Fibroblast of lung (primary cell): ENCODE measurements around the gene TCERG1L. TPM values are rescaled to one million over a fixed set of nuclear protein-coding genes. Genes with fewer than 3 reads are reported as not detected.

ENCODE experiments used
- DNase-seq, 2 donors: peaks; one replicate each; pipeline versions ENCODE4 v3.0.0 to v3.0.0-alpha.2; 2010; ENCODE audit warnings: low read depth in 2 of 2
- H2AFZ ChIP-seq: 2 replicates; pipeline ENCODE4 v1.5.1; 2012; ENCODE audit warnings: low read length, control low read depth, inconsistent platforms
- H3K27ac ChIP-seq: 2 replicates; pipeline ENCODE4 v1.5.1; 2011; ENCODE audit warnings: low read length, control low read depth; ENCODE audit not compliant: insufficient read depth
- H3K27me3 ChIP-seq: 2 replicates; pipeline ENCODE4 v1.5.1; 2011; ENCODE audit warnings: mild to moderate bottlenecking, low read length; ENCODE audit not compliant: control insufficient read depth, insufficient read depth
- H3K36me3 ChIP-seq: 2 replicates; pipeline ENCODE4 v1.5.1; 2011; ENCODE audit warnings: low read length; ENCODE audit not compliant: control insufficient read depth, insufficient read depth
- H3K4me1 ChIP-seq: 2 replicates; pipeline ENCODE4 v1.5.1; 2011; ENCODE audit warnings: low read length; ENCODE audit not compliant: control insufficient read depth, insufficient read depth; ENCODE audit errors: extremely low read depth
- H3K4me2 ChIP-seq: 2 replicates; pipeline ENCODE4 v1.5.1; 2011; ENCODE audit warnings: low read length, control low read depth; ENCODE audit not compliant: insufficient read depth; ENCODE audit errors: extremely low read depth
- H3K4me3 ChIP-seq, 4 experiments: fragments of 200-600 bp in 1 of 4; sonication (generic) in 1 of 4; replicated peaks in 1 of 4; 2 replicates each; pipeline ENCODE4 v1.5.1; 2011 to 2016; ENCODE audit warnings: low read length in 4 of 4, low read depth in 3 of 4, mild to moderate bottlenecking in 3 of 4, control low read depth in 2 of 4, inconsistent platforms in 1 of 4, mixed read lengths in 1 of 4; ENCODE audit not compliant: insufficient read depth in 1 of 4; ENCODE audit errors: control extremely low read depth in 1 of 4
- H3K79me2 ChIP-seq: 2 replicates; pipeline ENCODE4 v1.5.1; 2012; ENCODE audit warnings: mild to moderate bottlenecking, low read length, inconsistent platforms; ENCODE audit not compliant: control insufficient read depth, insufficient read depth
- H3K9ac ChIP-seq: 2 replicates; pipeline ENCODE4 v1.5.1; 2011; ENCODE audit warnings: mild to moderate bottlenecking, low read length, control low read depth; ENCODE audit not compliant: insufficient read depth
- H3K9me3 ChIP-seq: 2 replicates; pipeline ENCODE4 v1.5.1; 2012; ENCODE audit warnings: low read depth, low read length; ENCODE audit not compliant: control insufficient read depth, insufficient read depth
- H4K20me1 ChIP-seq: 2 replicates; pipeline ENCODE4 v1.5.1; 2011; ENCODE audit warnings: low read length; ENCODE audit not compliant: control insufficient read depth, insufficient read depth; ENCODE audit errors: extremely low read depth
- CTCF ChIP-seq, 2 donors: IDR thresholded peaks in 1 of 2; conservative IDR thresholded peaks in 1 of 2; 1 replicate in 1 of 2; 2 replicates in 1 of 2; pipeline ENCODE4 v1.5.1; 2011 to 2012; ENCODE audit warnings: low read length in 2 of 2, control low read depth in 1 of 2, inconsistent platforms in 1 of 2, low read depth in 1 of 2, mild to moderate bottlenecking in 1 of 2
- EZH2 ChIP-seq: IDR thresholded peaks from 2 replicates; pipeline ENCODE4 v1.5.1; 2012; ENCODE audit warnings: low read length, control low read depth, mild to moderate bottlenecking; ENCODE audit errors: missing control alignments
- polyA plus RNA-seq, 2 donors: library from polyadenylated mRNA; depleted of rRNA in 1 of 2; stranded (reverse) in 1 of 2; unstranded in 1 of 2; fragments of >200 nt; gene quantifications; 2 replicates each; pipeline ENCODE4 v1.2.1, GENCODE V29; 2011 to 2012; ENCODE audit warnings: missing spikeins in 1 of 2
- total RNA-seq: library from RNA; depleted of rRNA; stranded (reverse); fragments of >200 nt; gene quantifications from 2 replicates; pipeline ENCODE4 v1.2.1, GENCODE V29; 2014

Gene TCERG1L
- total and polyA plus RNA-seq, 2 donors (not counting 1 experiment from before 2014, with no cell fraction given) = 0.02 TPM; not detected in 1

GRCh38 chr10:131119626-131120355 is 191.7 kb downstream of the TCERG1L start:
- no peak for DNase-seq

GRCh38 chr10:131117416-131118212 is 193.9 kb downstream of the TCERG1L start:
- H3K27ac ChIP-seq = no peak overlapping the region
- DNase-seq = no peak
- H3K4me3 ChIP-seq = no peak overlapping the region
- no peaks in the 10 kb centered on the region for H3K4me1 ChIP-seq
- H3K79me2 ChIP-seq = no peaks in the 10 kb centered on the region
- no peaks in the 10 kb centered on the region for H4K20me1 ChIP-seq
- no peaks in the 10 kb centered on the region for H3K27me3 ChIP-seq
- no peaks in the 10 kb centered on the region for H3K36me3 ChIP-seq
- no peak overlapping the region for H3K4me2 ChIP-seq
- no peak for TF ChIP-seq EZH2
- no peak for TF ChIP-seq CTCF (conservative IDR thresholded peaks at IDR 0.05 in 1 of 2, IDR thresholded peaks at IDR 0.05 in 1 of 2; ENCODE audit: low read depth in 1 of 2, low read length in 2 of 2)
- H2AFZ ChIP-seq = no peak overlapping the region
- H3K9me3 ChIP-seq = no peaks in the 10 kb centered on the region
- no peak overlapping the region for H3K9ac ChIP-seq

More at GRCh38 chr10:131119626-131120355, 191.7 kb downstream of the TCERG1L start:
- H3K79me2 ChIP-seq = no peaks in the 10 kb centered on the region
- H3K4me2 ChIP-seq = no peak overlapping the region
- H3K27ac ChIP-seq = no peak overlapping the region
- no peaks in the 10 kb centered on the region for H3K27me3 ChIP-seq
- H3K4me1 ChIP-seq = no peaks in the 10 kb centered on the region
- no peak overlapping the region for H2AFZ ChIP-seq
- TF ChIP-seq CTCF (conservative IDR thresholded peaks at IDR 0.05 in 1 of 2, IDR thresholded peaks at IDR 0.05 in 1 of 2; ENCODE audit: low read depth in 1 of 2, low read length in 2 of 2) = no peak
- no peaks in the 10 kb centered on the region for H3K9me3 ChIP-seq
- H4K20me1 ChIP-seq = no peaks in the 10 kb centered on the region
- H3K36me3 ChIP-seq = no peaks in the 10 kb centered on the region
- no peak overlapping the region for H3K9ac ChIP-seq
- no peak overlapping the region for H3K4me3 ChIP-seq

GRCh38 chr10:131116991-131117375 is 194.5 kb downstream of the TCERG1L start:
- TF ChIP-seq EZH2 (no peak), CTCF (conservative IDR thresholded peaks at IDR 0.05 in 1 of 2, IDR thresholded peaks at IDR 0.05 in 1 of 2; ENCODE audit: low read depth in 1 of 2, low read length in 2 of 2) (no peak)
- Histone ChIP-seq H3K9me3 (no peaks in the 10 kb centered on the region), H4K20me1 (no peaks in the 10 kb centered on the region), H3K79me2 (no peaks in the 10 kb centered on the region), H2AFZ (no peak overlapping the region), H3K4me2 (no peak overlapping the region), H3K36me3 (no peaks in the 10 kb centered on the region), H3K9ac (no peak overlapping the region), H3K27me3 (no peaks in the 10 kb centered on the region), H3K27ac (no peak overlapping the region), H3K4me1 (no peaks in the 10 kb centered on the region), H3K4me3 (no peak overlapping the region)
- no peak for DNase-seq
